OCI-LY7 (cell line): ENCODE data around the gene CYP3A5.

Experiments
- CTCF ChIP-seq: fragments of 200-600 bp; sonication (generic); conservative IDR thresholded peaks from 2 replicates; pipeline ENCODE4 v1.5.1; 2014; ENCODE audit warnings: mild to moderate bottlenecking, antibody characterized with exemption, low read length, moderate library complexity, mixed read lengths
- EZH2phosphoT487 ChIP-seq: fragments of 200-600 bp; sonication (generic); IDR thresholded peaks from 2 replicates; pipeline ENCODE4 v1.6.1; 2018; ENCODE audit warnings: low read depth, borderline replicate concordance, mild to moderate bottlenecking, mixed run types, antibody characterized with exemption, low read length, moderate library complexity, mixed read lengths

DNA sequence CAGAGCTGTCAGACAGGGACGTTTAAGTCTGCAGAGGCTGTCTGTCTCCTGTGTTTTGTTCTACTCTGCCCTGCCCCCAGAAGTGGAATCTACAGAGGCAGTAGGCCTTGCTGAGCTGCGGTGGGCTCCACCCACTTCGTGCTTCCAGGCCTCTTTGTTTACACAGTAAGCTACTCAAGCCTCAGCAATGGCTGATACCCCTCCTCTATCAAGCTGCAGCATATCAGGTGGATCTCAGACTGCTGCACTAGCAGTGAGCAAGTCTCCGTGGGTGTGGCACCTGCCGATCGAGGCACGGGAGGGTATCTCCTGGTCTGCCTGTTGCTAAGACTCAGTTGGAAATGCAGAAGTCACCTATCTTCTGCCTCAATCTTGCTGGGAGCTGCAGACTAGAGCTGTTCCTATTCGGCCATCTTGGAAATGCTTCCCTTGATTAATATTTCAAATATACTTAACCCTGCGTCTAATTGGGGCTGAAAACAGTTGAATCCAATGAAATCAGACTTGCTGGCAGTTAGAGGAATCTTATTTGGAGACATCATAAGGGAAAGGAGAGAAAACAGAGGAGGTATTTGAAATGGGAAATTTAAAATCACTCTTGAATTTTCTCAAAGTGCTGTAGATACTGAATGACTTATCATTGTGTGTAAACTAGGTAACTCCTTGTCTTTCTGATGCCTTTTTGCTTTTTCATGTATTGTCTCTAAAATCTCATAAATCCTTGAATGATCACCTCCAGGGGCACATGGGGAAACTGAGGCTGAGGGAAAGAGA is 13.8 kb upstream of the CYP3A5 start:
- TF ChIP-seq CTCF = no peak
- no peak for TF ChIP-seq EZH2phosphoT487
